Gastrocnemius medialis (tissue), 4 donors: ENCODE results near the gene STAP2. TPM values are rescaled to one million over a fixed set of nuclear protein-coding genes. Genes with fewer than 3 reads are reported as not detected.

Experiments
- ATAC-seq, 2 donors: fragments of 150-250 bp; one replicate each; pipeline ENCODE4 v1.9.1; 2016
- DNase-seq, 2 donors: peaks; one replicate each; pipeline ENCODE4 v3.0.0-alpha.2; 2019
- H3K27ac ChIP-seq, 4 donors: fragments of 200-600 bp; sonication (generic); 1 replicate in 1 of 4; 2 replicates in 3 of 4; pipeline ENCODE4 v1.5.1; 2016 to 2018; ENCODE audit warnings: mild to moderate bottlenecking in 2 of 4, moderate library complexity in 1 of 4
- H3K27me3 ChIP-seq, 3 donors: fragments of 200-600 bp; sonication (generic) in 2 of 3; 1 replicate in 1 of 3; 2 replicates in 2 of 3; pipeline versions ENCODE4 v1.5.1 to v1.6.0; 2016 to 2019; ENCODE audit warnings: mild to moderate bottlenecking in 1 of 3, moderate library complexity in 1 of 3
- H3K36me3 ChIP-seq, 2 donors: fragments of 200-600 bp; sonication (generic) in 1 of 2; one replicate each; pipeline ENCODE4 v1.5.1; 2017 to 2018
- H3K4me1 ChIP-seq, 2 donors: fragments of 200-600 bp; sonication (generic) in 1 of 2; one replicate each; pipeline ENCODE4 v1.5.1; 2016 to 2017; ENCODE audit warnings: mild to moderate bottlenecking in 2 of 2
- H3K4me3 ChIP-seq, 4 donors: fragments of 200-600 bp; sonication (generic) in 3 of 4; 1 replicate in 1 of 4; 2 replicates in 3 of 4; pipeline ENCODE4 v1.5.1; 2016 to 2019; ENCODE audit warnings: mild to moderate bottlenecking in 2 of 4
- H3K9me3 ChIP-seq, 3 donors: fragments of 200-600 bp; sonication (generic) in 2 of 3; 1 replicate in 1 of 3; 2 replicates in 2 of 3; pipeline ENCODE4 v1.5.1; 2016 to 2019
- POLR2A ChIP-seq, 2 donors: fragments of 450-650 bp; IDR thresholded peaks; one replicate each; pipeline ENCODE4 v1.6.1; 2017; ENCODE audit warnings: antibody characterized with exemption in 2 of 2, mild to moderate bottlenecking in 2 of 2, moderate library complexity in 2 of 2
- in situ Hi-C, 4 donors: fragments of 200-750 bp; cut with MboI; loops; one replicate each; pipeline versions ENCODE4 v1.15.0 to v1.8.0; 2017; ENCODE audit warnings: low sequenced_read_pairs in 4 of 4
- intact Hi-C: fragments of 100-400 bp; cut with DNase I; formaldehyde crosslinking; loops from one replicate; pipeline ENCODE4 v1.15.1; 2023; ENCODE audit warnings: low total_unique reads
- total RNA-seq, 4 donors: library from RNA; depleted of rRNA; stranded (reverse); fragments of >200 nt; gene quantifications; one replicate each; pipeline versions ENCODE4 v1.1.0 to v1.2.3, GENCODE V29; 2016
- TF ChIP-seq, protein P1 (sequence below), 5 experiments: fragments of 450-650 bp in 3 of 5; fragments of 200-600 bp in 2 of 5; sonication (generic) in 2 of 5; IDR thresholded peaks in 4 of 5; conservative IDR thresholded peaks in 1 of 5; 1 replicate in 4 of 5; 2 replicates in 1 of 5; pipeline ENCODE4 v1.5.1; 2016 to 2019; ENCODE audit warnings: antibody characterized with exemption in 5 of 5, mild to moderate bottlenecking in 3 of 5, moderate library complexity in 3 of 5

Gene STAP2, protein sequence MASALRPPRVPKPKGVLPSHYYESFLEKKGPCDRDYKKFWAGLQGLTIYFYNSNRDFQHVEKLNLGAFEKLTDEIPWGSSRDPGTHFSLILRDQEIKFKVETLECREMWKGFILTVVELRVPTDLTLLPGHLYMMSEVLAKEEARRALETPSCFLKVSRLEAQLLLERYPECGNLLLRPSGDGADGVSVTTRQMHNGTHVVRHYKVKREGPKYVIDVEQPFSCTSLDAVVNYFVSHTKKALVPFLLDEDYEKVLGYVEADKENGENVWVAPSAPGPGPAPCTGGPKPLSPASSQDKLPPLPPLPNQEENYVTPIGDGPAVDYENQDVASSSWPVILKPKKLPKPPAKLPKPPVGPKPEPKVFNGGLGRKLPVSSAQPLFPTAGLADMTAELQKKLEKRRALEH
- 1 to 10 TPM in 2 of 4 donors, under 1 TPM in 1, not detected in 1; 0.94 to 2.1 (median 1.3) TPM for total RNA-seq

DNA sequence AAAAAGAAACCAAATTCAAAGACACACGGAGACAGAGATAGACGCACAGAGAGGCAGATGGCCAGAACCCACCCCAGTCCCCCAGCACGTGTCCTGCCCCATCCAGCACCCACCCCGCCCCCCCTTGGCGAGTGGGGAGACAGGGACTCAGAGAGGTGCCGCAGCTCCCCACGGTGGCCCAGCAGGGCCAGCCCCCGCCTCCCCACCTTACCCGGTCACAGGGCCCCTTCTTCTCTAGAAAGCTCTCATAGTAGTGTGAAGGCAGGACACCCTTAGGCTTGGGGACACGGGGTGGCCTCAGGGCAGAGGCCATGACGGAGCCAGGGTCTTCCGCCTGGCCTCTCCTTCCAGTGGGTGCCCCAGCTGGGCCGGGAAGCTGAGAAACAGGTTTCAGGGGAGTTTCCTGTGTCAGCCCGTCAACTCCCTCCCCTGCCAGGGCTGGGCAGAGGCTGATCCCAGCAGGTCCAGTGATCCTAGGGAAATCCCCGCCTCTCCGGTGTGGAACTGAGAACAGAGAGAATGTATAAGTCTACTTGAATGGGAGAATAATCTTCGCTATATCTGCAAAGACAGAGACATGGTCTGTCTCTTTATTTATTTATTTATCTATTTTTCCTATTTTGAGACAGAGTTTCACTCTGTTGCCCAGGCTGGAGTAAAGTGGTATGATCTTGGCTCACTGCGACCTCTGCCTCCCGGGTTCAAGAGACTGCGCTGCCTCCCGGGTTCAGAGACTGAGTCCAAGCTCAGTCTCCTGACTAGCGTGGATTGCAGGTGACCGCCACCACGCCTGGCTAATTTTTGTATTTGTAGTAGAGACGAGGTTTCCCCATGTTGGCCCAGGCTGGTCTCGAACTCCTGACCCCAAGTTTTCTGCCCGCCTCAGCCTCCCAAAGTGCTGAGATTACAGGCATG lies at the start of gene STAP2:
Gene STAP2, minus strand, starts transcription at position 387 of the 915 bp plus-strand sequence. Its CDS starts 74 bp downstream, at position 313.
- Histone ChIP-seq H3K9me3 (no peaks in the 10 kb centered on the region), H3K36me3 (no peaks in the 10 kb centered on the region), H3K27me3 (no peaks in the 10 kb centered on the region), H3K4me1 (peaks cover 3 to 9% of the 10 kb centered on the region in 2 donors), H3K27ac (peak within 1 kb of the TSS in 3 of 4 donors; percentile 39 to 63 (median 40)), H3K4me3 (peak within 1 kb of the TSS; percentile 44 to 53 (median 50))
- intact Hi-C loops (no loop called here), in situ Hi-C loops (no loop called here)
- ATAC-seq = no peak
- TF ChIP-seq POLR2A (IDR thresholded peaks at IDR 0.05) = no peak
- TF ChIP-seq, protein P1, sequence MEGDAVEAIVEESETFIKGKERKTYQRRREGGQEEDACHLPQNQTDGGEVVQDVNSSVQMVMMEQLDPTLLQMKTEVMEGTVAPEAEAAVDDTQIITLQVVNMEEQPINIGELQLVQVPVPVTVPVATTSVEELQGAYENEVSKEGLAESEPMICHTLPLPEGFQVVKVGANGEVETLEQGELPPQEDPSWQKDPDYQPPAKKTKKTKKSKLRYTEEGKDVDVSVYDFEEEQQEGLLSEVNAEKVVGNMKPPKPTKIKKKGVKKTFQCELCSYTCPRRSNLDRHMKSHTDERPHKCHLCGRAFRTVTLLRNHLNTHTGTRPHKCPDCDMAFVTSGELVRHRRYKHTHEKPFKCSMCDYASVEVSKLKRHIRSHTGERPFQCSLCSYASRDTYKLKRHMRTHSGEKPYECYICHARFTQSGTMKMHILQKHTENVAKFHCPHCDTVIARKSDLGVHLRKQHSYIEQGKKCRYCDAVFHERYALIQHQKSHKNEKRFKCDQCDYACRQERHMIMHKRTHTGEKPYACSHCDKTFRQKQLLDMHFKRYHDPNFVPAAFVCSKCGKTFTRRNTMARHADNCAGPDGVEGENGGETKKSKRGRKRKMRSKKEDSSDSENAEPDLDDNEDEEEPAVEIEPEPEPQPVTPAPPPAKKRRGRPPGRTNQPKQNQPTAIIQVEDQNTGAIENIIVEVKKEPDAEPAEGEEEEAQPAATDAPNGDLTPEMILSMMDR (IDR thresholded peaks at IDR 0.05 in 4 of 5, conservative IDR thresholded peaks at IDR 0.05 in 1 of 5) = no peak
- no peak for DNase-seq

DNA sequence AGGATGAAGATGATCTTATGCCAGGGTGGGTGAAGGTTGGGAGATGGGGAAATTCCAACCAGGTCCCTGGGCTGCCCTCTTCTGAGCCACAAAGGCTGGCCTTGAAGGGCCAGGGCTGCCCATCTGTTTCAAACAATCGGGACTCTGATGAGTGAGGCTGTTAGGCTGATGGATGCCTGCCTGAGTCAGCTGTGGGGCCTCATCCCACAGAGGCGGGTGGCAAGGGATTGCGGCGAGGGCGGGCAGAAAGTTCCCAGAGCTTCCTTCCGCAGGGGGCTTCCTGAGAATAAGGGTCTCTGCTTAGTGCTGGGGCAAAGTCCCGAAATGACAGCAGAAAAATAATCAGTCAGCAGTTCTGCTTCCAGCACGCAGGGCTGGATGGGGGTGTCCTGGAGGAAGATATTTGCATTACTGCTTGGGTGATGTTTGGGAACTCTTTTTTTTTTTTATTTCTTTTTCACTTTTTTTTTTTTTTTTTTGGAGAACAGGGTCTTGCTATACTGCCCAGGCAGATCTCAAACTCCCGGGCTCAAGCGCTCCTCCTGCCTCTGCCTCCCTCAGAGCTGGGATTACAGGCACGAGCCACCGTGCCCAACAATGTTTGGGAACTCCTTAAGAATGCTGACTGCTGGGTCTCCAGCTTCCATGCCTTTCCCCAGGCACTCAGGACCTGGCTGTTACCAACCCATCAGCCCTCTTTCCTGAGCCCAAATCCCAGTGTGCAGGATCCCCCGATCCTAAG lies 47.6 kb upstream of the STAP2 start:
- Histone ChIP-seq H3K36me3 (no peaks in the 10 kb centered on the region), H3K4me1 (peaks cover 40 to 43% of the 10 kb centered on the region in 2 donors), H3K27ac (no peak overlapping the region), H3K4me3 (no peak overlapping the region), H3K27me3 (no peaks in the 10 kb centered on the region), H3K9me3 (no peaks in the 10 kb centered on the region)
- intact Hi-C loops = no loop called here
- no peak for TF ChIP-seq POLR2A (IDR thresholded peaks at IDR 0.05)
- TF ChIP-seq, protein P1 (IDR thresholded peaks at IDR 0.05 in 4 of 5, conservative IDR thresholded peaks at IDR 0.05 in 1 of 5) = no peak
- in situ Hi-C loops = no loop called here
- no peak for ATAC-seq
- no peak for DNase-seq

DNA sequence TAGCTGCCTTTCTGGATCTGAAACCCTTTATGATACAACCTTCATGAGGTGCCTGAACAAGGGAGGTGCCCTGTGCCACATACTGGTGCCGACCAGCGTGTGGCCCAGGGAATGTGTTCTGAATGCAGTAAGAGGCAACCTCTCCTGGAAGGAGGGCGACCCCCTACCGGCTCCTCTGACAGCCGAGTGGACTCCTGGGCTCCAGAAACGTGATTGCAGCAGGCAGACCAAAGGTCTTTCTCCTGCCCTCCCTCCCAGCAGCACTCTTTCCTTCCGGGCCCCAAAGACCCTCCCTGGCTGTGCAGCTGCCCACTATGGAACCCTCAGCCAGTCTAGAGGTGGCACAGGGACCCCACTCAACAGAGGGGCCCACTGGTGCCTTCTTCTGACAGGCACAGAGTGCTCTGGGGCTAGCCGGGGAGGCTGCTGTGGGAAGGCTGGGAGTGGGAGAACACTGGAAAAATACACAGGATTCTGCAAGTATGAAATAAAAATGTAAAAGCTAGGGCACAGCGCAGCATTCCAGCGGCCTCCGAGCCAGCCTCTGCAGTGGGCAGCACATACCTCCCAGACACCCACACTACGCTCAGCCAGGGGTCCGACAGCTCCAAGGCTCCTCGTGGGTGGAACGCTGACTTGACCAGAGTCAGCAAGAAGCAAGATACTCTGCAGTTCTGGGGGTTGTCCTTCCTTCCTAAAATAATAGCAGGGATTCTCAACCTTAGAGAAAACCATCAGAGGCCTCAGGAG lies 46.8 kb upstream of the STAP2 start:
- no peaks in the 10 kb centered on the region for H3K36me3 ChIP-seq
- in situ Hi-C loops (no loop called here), intact Hi-C loops (no loop called here)
- no peak for DNase-seq
- TF ChIP-seq, protein P1 (IDR thresholded peaks at IDR 0.05 in 4 of 5, conservative IDR thresholded peaks at IDR 0.05 in 1 of 5) = no peak
- TF ChIP-seq POLR2A (IDR thresholded peaks at IDR 0.05) = no peak
- H3K27ac ChIP-seq = no peak overlapping the region
- peaks cover 33 to 40% of the 10 kb centered on the region in 2 donors for H3K4me1 ChIP-seq
- no peaks in the 10 kb centered on the region for H3K9me3 ChIP-seq
- no peak for ATAC-seq
- H3K4me3 ChIP-seq = no peak overlapping the region
- H3K27me3 ChIP-seq = no peaks in the 10 kb centered on the region

DNA sequence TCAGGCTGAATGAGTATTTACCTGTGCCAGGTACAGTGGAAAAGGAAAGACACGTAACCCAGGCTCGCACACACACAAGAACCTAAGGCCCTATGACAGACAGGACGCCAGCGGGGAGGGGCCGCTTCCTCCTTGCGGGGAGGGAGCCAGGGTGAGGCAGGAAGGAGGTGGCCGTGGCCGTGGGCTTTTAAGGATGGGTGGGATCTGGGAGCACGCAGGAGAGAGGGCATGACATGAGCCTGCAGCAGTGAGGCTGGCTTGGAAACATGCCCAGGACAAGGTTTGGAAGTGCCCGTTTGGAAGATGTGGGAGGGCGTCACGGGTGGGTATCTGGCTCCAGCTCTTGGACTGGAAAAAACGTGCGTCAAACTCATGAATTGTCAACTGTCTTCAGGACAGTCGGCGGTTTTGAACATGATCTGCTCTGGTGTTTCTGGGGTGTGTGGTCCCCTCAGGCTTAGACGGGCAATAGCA lies 41.7 kb upstream of the STAP2 start:
- TF ChIP-seq, protein P1 (IDR thresholded peaks at IDR 0.05 in 4 of 5, conservative IDR thresholded peaks at IDR 0.05 in 1 of 5) = no peak
- TF ChIP-seq POLR2A (IDR thresholded peaks at IDR 0.05) = no peak
- Histone ChIP-seq H3K27me3 (no peaks in the 10 kb centered on the region), H3K9me3 (no peaks in the 10 kb centered on the region), H3K27ac (peak overlapping the region; percentile 67 to 95 (median 79)), H3K4me1 (peaks cover 50 to 56% of the 10 kb centered on the region in 2 donors), H3K4me3 (no peak overlapping the region), H3K36me3 (no peaks in the 10 kb centered on the region)
- intact Hi-C loops = no loop called here
- DNase-seq (no peak), ATAC-seq (no peak)
- in situ Hi-C loops = no loop called here
